ENCODE measurements around the gene LRRC36.

Gene LRRC36

GRCh38 chr16:67283039-67283825, 43.4 kb upstream of the LRRC36 start:
- Histone ChIP-seq H3K36me3 (ENCODE audit: control insufficient read depth, insufficient read depth, low read length, severe bottlenecking) (peaks cover 19% of the 10 kb centered on the region), H3K27me3 (replicated peaks; ENCODE audit: control insufficient read depth, insufficient read depth, low read length) (no peaks in the 10 kb centered on the region), H3K4me1 (ENCODE audit: control insufficient read depth, insufficient read depth, low read length) (peaks cover 12% of the 10 kb centered on the region), H3K4me3 (ENCODE audit: low read length) (no peak overlapping the region), H3K9ac (ENCODE audit: low read length) (no peak overlapping the region), H3K9me3 (ENCODE audit: control insufficient read depth, low read length) (no peaks in the 10 kb centered on the region)
- no peak for DNase-seq (ENCODE audit: low read depth)

DNA sequence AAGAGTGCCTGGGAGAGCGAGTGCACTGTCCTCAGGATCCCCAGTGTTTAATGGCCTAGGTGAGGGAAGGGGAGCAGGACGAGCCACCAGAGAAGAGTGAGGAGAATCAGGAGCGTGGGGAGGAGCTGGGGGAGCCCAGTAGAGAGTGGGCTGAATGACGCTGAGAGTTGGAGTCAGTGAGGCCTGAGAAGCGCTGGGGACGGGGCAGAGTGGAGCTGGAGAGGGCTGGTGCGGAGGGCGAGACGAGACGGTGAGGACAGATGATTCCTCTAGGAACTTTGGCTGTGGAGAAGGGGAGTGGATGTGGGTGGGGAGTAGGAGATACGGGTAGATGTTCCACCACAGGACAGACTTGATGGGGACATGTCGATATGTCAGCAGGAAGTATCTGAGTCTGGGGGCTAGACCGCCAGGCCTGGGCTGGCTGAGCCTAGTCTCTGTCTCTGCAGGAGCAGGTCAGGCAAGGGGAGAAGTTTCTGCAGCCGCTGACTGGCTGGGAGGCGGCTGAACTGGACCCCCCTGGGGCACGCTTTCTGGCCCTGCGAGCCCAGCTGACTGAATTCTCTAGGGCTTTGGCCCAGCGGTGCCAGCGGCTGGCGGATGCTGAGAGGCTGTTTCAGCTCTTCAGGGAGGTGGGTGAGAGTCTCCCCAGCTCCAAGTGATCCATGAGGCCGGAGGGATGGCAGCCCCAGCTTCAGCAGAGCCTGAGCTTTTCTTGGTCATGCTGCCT, 42.6 kb upstream of the LRRC36 start:
- peaks cover 5% of the 10 kb centered on the region for H3K4me1 ChIP-seq (ENCODE audit: control insufficient read depth, insufficient read depth, low read length)
- no peaks in the 10 kb centered on the region for H3K9me3 ChIP-seq (ENCODE audit: control insufficient read depth, low read length)
- H3K4me3 ChIP-seq (ENCODE audit: low read length), result no peak overlapping the region
- H3K9ac ChIP-seq (ENCODE audit: low read length), result no peak overlapping the region
- peaks cover 19% of the 10 kb centered on the region for H3K36me3 ChIP-seq (ENCODE audit: control insufficient read depth, insufficient read depth, low read length, severe bottlenecking)
- H3K27me3 ChIP-seq (replicated peaks; ENCODE audit: control insufficient read depth, insufficient read depth, low read length), result no peaks in the 10 kb centered on the region
- DNase-seq (ENCODE audit: low read depth), result no peak

GRCh38 chr16:67284699-67285646, 41.6 kb upstream of the LRRC36 start:
- H3K4me1 ChIP-seq (ENCODE audit: control insufficient read depth, insufficient read depth, low read length), result peaks cover 2% of the 10 kb centered on the region
- DNase-seq (ENCODE audit: low read depth), result peak; percentile 48
- no peak overlapping the region for H3K4me3 ChIP-seq (ENCODE audit: low read length)
- H3K9ac ChIP-seq (ENCODE audit: low read length), result no peak overlapping the region
- peaks cover 19% of the 10 kb centered on the region for H3K36me3 ChIP-seq (ENCODE audit: control insufficient read depth, insufficient read depth, low read length, severe bottlenecking)
- no peaks in the 10 kb centered on the region for H3K9me3 ChIP-seq (ENCODE audit: control insufficient read depth, low read length)
- no peaks in the 10 kb centered on the region for H3K27me3 ChIP-seq (replicated peaks; ENCODE audit: control insufficient read depth, insufficient read depth, low read length)

DNA sequence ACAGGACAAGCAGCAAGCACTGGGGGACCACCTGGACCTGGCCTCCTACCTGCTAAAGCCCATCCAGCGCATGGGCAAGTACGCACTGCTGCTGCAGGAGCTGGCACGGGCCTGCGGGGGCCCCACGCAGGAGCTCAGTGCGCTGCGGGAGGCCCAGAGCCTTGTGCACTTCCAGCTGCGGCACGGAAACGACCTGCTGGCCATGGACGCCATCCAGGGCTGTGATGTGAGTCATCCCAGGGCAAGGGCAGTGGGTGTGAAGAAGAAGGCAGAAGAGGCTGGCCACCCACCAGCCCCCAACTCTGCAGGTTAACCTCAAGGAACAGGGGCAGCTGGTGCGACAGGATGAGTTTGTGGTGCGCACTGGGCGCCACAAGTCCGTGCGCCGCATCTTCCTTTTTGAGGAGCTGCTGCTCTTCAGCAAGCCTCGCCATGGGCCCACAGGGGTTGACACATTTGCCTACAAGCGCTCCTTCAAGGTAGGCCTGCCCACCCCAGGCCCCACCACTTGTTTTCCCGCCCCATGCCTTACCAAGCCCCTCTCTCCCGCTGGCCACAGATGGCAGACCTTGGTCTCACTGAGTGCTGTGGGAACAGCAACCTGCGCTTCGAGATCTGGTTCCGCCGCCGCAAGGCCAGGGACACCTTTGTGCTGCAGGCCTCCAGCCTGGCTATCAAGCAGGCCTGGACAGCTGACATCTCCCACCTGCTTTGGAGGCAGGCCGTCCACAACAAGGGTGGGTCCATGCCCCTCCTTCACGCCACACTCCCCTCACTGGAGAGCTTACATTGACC, 40.0 kb upstream of the LRRC36 start:
- no peak for DNase-seq (ENCODE audit: low read depth)
- Histone ChIP-seq H3K9ac (ENCODE audit: low read length) (no peak overlapping the region), H3K36me3 (ENCODE audit: control insufficient read depth, insufficient read depth, low read length, severe bottlenecking) (peaks cover 19% of the 10 kb centered on the region), H3K4me3 (ENCODE audit: low read length) (no peak overlapping the region), H3K4me1 (ENCODE audit: control insufficient read depth, insufficient read depth, low read length) (no peaks in the 10 kb centered on the region), H3K9me3 (ENCODE audit: control insufficient read depth, low read length) (no peaks in the 10 kb centered on the region), H3K27me3 (replicated peaks; ENCODE audit: control insufficient read depth, insufficient read depth, low read length) (no peaks in the 10 kb centered on the region)

DNA sequence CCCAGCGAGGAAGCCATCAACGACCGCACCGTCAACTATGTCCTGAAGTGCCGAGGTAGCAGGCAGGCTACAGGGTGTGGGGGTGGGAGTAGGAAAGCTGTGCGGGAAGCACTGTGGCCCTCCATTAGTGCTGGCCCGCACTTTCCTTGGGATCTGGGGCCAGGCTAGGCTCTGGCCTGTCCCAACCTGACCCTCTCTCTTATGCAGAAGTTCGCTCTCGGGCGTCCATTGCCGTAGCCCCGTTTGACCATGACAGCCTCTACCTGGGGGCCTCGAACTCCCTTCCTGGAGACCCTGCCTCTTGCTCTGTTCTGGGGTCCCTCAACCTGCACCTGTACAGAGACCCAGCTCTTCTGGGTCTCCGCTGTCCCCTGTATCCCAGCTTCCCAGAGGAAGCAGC, 38.7 kb upstream of the LRRC36 start:
- no peaks in the 10 kb centered on the region for H3K27me3 ChIP-seq (replicated peaks; ENCODE audit: control insufficient read depth, insufficient read depth, low read length)
- no peak for DNase-seq (ENCODE audit: low read depth)
- no peak overlapping the region for H3K9ac ChIP-seq (ENCODE audit: low read length)
- peaks cover 12% of the 10 kb centered on the region for H3K36me3 ChIP-seq (ENCODE audit: control insufficient read depth, insufficient read depth, low read length, severe bottlenecking)
- no peaks in the 10 kb centered on the region for H3K9me3 ChIP-seq (ENCODE audit: control insufficient read depth, low read length)
- H3K4me1 ChIP-seq (ENCODE audit: control insufficient read depth, insufficient read depth, low read length), result no peaks in the 10 kb centered on the region
- H3K4me3 ChIP-seq (ENCODE audit: low read length), result no peak overlapping the region

DNA sequence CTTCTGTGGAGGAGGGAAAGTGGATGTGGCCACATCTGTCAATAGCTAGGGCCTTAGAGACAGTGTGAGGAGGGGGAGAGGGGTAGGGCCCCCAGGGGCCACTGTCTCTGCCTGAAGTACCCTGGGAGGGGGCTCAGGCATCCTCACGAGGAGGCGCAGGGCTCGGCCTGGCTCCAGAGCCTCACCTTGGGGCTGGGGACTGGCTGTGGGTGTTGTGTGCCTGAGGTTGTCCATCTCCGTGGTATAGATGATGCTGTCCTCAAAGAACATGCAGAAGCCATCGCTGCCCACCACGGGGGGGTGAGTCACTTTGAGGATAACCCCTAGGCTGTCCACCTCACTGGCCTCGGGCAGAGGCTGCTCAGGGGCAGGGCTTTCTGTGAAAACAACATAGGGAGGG, 35.2 kb upstream of the LRRC36 start:
- H3K27me3 ChIP-seq (replicated peaks; ENCODE audit: control insufficient read depth, insufficient read depth, low read length), result no peaks in the 10 kb centered on the region
- H3K9me3 ChIP-seq (ENCODE audit: control insufficient read depth, low read length), result no peaks in the 10 kb centered on the region
- H3K4me3 ChIP-seq (ENCODE audit: low read length), result no peak overlapping the region
- peaks cover 8% of the 10 kb centered on the region for H3K36me3 ChIP-seq (ENCODE audit: control insufficient read depth, insufficient read depth, low read length, severe bottlenecking)
- peaks cover 11% of the 10 kb centered on the region for H3K4me1 ChIP-seq (ENCODE audit: control insufficient read depth, insufficient read depth, low read length)
- DNase-seq (ENCODE audit: low read depth), result no peak
- H3K9ac ChIP-seq (ENCODE audit: low read length), result no peak overlapping the region

- Histone ChIP-seq H3K27me3 (replicated peaks; ENCODE audit: control insufficient read depth, insufficient read depth, low read length) (no peaks in the 10 kb centered on the region), H3K4me3 (ENCODE audit: low read length) (no peak overlapping the region), H3K9ac (ENCODE audit: low read length) (no peak overlapping the region), H3K9me3 (ENCODE audit: control insufficient read depth, low read length) (no peaks in the 10 kb centered on the region), H3K4me1 (ENCODE audit: control insufficient read depth, insufficient read depth, low read length) (peaks cover 16% of the 10 kb centered on the region), H3K36me3 (ENCODE audit: control insufficient read depth, insufficient read depth, low read length, severe bottlenecking) (no peaks in the 10 kb centered on the region)
- no peak for DNase-seq (ENCODE audit: low read depth)
These were observed 32.4 kb upstream of the LRRC36 start for GRCh38 chr16:67294171-67294757.

- peak overlapping the region; percentile 5 for H3K4me3 ChIP-seq (ENCODE audit: low read length)
- no peaks in the 10 kb centered on the region for H3K27me3 ChIP-seq (replicated peaks; ENCODE audit: control insufficient read depth, insufficient read depth, low read length)
- H3K36me3 ChIP-seq (ENCODE audit: control insufficient read depth, insufficient read depth, low read length, severe bottlenecking), result no peaks in the 10 kb centered on the region
- peaks cover 16% of the 10 kb centered on the region for H3K4me1 ChIP-seq (ENCODE audit: control insufficient read depth, insufficient read depth, low read length)
- peak; percentile 42 for DNase-seq (ENCODE audit: low read depth)
- no peak overlapping the region for H3K9ac ChIP-seq (ENCODE audit: low read length)
- H3K9me3 ChIP-seq (ENCODE audit: control insufficient read depth, low read length), result no peaks in the 10 kb centered on the region
These were observed 31.7 kb upstream of the LRRC36 start for GRCh38 chr16:67294938-67295361.

GRCh38 chr16:67296420-67296819, 30.2 kb upstream of the LRRC36 start:
- DNase-seq (ENCODE audit: low read depth), result peak; percentile 53
- no peaks in the 10 kb centered on the region for H3K9me3 ChIP-seq (ENCODE audit: control insufficient read depth, low read length)
- H3K9ac ChIP-seq (ENCODE audit: low read length), result no peak overlapping the region
- H3K27me3 ChIP-seq (replicated peaks; ENCODE audit: control insufficient read depth, insufficient read depth, low read length), result no peaks in the 10 kb centered on the region
- no peaks in the 10 kb centered on the region for H3K36me3 ChIP-seq (ENCODE audit: control insufficient read depth, insufficient read depth, low read length, severe bottlenecking)
- peaks cover 20% of the 10 kb centered on the region for H3K4me1 ChIP-seq (ENCODE audit: control insufficient read depth, insufficient read depth, low read length)
- no peak overlapping the region for H3K4me3 ChIP-seq (ENCODE audit: low read length)

GRCh38 chr16:67298277-67298676, 28.3 kb upstream of the LRRC36 start:
- H3K9ac ChIP-seq (ENCODE audit: low read length), result no peak overlapping the region
- no peak overlapping the region for H3K4me3 ChIP-seq (ENCODE audit: low read length)
- H3K9me3 ChIP-seq (ENCODE audit: control insufficient read depth, low read length), result no peaks in the 10 kb centered on the region
- DNase-seq (ENCODE audit: low read depth), result no peak
- no peaks in the 10 kb centered on the region for H3K27me3 ChIP-seq (replicated peaks; ENCODE audit: control insufficient read depth, insufficient read depth, low read length)
- no peaks in the 10 kb centered on the region for H3K36me3 ChIP-seq (ENCODE audit: control insufficient read depth, insufficient read depth, low read length, severe bottlenecking)
- peaks cover 22% of the 10 kb centered on the region for H3K4me1 ChIP-seq (ENCODE audit: control insufficient read depth, insufficient read depth, low read length)

Data from adipocyte (in vitro differentiated cells).